ENCODE measurements around the gene DZIP1L.
"Not testable (repeated sequence)": the region's sequence is repeated elsewhere in the genome, so short reads cannot be mapped to it uniquely, and the experiment has no call there.

Gene DZIP1L

GRCh38 chr3:138114431-138114918 is 933 bp downstream of the DZIP1L start:
- no peak for DNase-seq

- DNase-seq, result no peak
These were observed 2.1 kb downstream of the DZIP1L start for GRCh38 chr3:138113326-138113725.

GRCh38 chr3:138112362-138112761 is 3.0 kb downstream of the DZIP1L start:
- DNase-seq, result no peak

- no peak for DNase-seq
These were observed 9.8 kb downstream of the DZIP1L start for GRCh38 chr3:138105598-138105997.

GRCh38 chr3:138103466-138103865 is 11.9 kb downstream of the DZIP1L start:
- no peak for DNase-seq

GRCh38 chr3:138101351-138101940 is 14.0 kb downstream of the DZIP1L start:
- not testable (repeated sequence) for DNase-seq

- DNase-seq, result no peak
These were observed 16.0 kb downstream of the DZIP1L start for GRCh38 chr3:138099417-138099816.

- no peak for DNase-seq
These were observed 17.9 kb downstream of the DZIP1L start for GRCh38 chr3:138097192-138098172.

- DNase-seq, result no peak
These were observed 21.7 kb downstream of the DZIP1L start for GRCh38 chr3:138093721-138094120.

GRCh38 chr3:138092023-138092422 is 23.4 kb downstream of the DZIP1L start:
- DNase-seq, result no peak

- DNase-seq, result no peak
These were observed 26.3 kb downstream of the DZIP1L start for GRCh38 chr3:138089091-138089490.

- not testable (repeated sequence) for DNase-seq
These were observed 29.7 kb downstream of the DZIP1L start for GRCh38 chr3:138085745-138086144.

GRCh38 chr3:138084196-138084595 is 31.2 kb downstream of the DZIP1L start:
- no peak for DNase-seq

GRCh38 chr3:138082992-138083386 is 32.4 kb downstream of the DZIP1L start:
- DNase-seq, result no peak

- no peak for DNase-seq
These were observed 33.1 kb downstream of the DZIP1L start for GRCh38 chr3:138082085-138082991.

GRCh38 chr3:138081371-138082084 is 33.9 kb downstream of the DZIP1L start:
- DNase-seq, result no peak

GRCh38 chr3:138079901-138080300 is 35.5 kb downstream of the DZIP1L start:
- no peak for DNase-seq

- DNase-seq, result no peak
These were observed 36.5 kb downstream of the DZIP1L start for GRCh38 chr3:138078901-138079344.

GRCh38 chr3:138078096-138078495 is 37.3 kb downstream of the DZIP1L start:
- DNase-seq, result no peak

- no peak for DNase-seq
These were observed 42.6 kb downstream of the DZIP1L start for GRCh38 chr3:138072796-138073195.

- no peak for DNase-seq
These were observed 45.4 kb downstream of the DZIP1L start for GRCh38 chr3:138070006-138070405.

- peak; percentile 40 for DNase-seq
These were observed 46.7 kb downstream of the DZIP1L start for GRCh38 chr3:138068579-138069174.
